Umbilical cord (tissue), 2 donors: Measurements from ENCODE around the gene TCFL5. TPM values are rescaled to one million over a fixed set of nuclear protein-coding genes. Genes with fewer than 3 reads are reported as not detected.

Experiments used
- DNase-seq: peaks from one replicate; pipeline ENCODE4 v3.0.0-alpha.2; 2015; ENCODE audit warnings: low spot score
- total RNA-seq: library from RNA; depleted of rRNA; stranded (reverse); fragments of >200 nt; gene quantifications from one replicate; pipeline ENCODE4 v1.2.3, GENCODE V29; 2014; ENCODE audit warnings: low replicate concordance; ENCODE audit not compliant: insufficient read depth

Gene TCFL5
- total RNA-seq, result 21.9 TPM

- DNase-seq, result peak; percentile 88
These were observed at the start of gene TCFL5 for GRCh38 chr20:62861726-62862336. TSS of gene TCFL5 (minus strand) at chr20:62861822. CDS start at chr20:62861670, 152 bp downstream.

- DNase-seq, result no peak
These were observed 49.3 kb upstream of the TCFL5 start for GRCh38 chr20:62910777-62911497.

DNA sequence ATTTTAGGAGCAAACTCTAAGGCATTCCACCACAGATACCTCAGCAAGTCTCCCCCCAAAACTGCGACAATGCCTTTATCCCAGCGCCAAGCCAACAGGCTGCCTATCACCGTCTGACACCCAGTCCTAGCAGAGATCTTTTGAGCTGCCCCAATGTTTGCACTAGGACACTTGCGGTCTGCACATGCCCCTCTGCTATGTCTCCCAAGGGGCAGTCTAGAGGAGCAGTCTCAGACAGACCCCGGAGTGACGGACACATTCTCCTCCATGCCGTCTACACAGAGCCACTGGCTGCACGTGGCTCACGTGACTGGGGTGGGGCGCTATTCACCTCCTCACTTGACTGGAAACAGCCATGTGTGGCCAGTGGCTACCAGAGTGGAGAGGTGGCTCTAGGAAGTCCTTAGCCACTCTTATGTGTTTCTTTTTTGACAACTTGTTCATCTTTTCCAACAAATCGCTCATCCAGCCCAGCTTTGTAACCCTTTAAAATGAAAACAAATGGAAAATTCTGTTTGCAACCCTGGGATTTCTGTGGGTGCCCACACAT lies 48.7 kb upstream of the TCFL5 start:
- DNase-seq, result no peak

DNA sequence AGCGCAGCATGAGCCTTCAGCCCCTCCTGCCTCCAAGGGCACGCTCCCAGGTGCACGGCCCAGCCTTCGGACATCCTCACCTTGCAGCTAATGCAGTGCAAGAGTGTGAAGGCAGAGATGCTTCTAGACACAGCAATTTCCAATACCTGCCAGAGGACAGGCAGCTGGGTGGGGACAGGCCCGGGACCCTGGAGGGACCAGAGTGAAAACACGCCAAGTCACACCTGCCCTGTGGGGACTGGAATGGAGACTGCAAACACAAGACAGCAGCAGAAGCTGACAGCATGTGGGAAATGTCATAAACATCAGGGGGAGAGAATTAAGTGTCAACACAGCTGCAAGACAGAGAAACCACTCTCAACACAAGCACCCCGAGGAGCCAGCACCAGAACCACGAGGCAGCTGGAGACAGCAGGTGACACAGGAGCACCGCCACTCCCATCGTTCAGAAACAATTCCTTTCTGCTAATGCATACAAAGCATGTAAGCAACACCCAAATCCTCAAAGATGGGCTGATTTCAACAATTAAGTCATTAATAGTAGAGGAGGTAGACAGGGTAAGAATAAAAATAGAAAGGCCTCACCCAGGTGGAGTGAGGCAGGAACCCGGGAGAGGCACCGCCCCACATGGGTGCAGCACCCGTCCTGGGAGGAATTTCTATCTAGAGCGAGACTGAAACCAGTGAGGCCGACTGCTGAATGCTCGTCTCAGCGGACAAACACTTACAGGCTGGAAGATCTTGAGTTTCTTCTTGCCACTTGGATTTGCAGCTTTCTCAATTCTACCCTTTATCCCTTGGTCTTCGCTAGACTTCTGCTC lies 47.6 kb upstream of the TCFL5 start:
- DNase-seq, result no peak

DNA sequence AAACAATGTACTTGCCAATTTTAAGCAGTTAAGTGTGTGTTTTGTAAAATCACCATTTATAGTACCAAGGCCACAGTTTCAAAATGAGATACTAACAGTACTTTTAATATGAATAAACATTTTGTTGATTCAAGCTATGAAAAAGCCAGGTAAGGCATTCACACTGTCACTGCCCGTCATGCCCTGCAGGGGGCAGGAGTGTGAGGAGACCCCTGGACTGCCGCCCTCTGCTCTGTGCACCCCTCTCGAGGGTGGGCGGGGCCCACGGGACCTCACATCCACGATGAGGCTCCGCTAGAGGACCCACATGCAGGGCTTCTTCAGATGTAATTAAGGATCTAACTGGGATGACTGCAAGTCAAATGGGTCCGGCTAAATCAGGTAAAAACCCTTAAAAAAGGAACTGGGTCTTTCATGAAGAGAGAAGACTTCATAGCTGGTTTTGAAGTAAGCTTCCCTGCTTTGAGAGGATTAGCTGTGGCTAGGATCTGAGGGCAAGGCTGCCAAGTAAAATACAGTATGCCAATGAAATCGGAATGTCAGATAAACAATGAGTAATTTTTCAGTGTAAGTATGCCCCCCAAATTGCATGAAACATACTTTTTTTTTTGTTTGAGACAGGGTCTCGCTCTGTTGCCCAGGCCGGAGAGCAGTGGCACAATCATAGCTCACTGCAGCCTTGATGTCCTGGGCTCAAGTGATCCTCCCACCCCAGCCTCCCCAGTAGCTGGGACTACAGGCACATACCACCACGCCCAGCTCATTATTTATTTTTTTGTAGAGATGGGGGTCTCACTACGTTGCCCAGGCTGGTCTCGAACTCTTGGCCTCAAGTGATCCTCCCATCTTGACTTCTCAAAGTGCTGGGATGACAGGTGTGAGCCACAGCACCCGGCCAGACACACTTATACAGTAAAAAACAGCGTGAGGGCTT lies 46.0 kb upstream of the TCFL5 start:
- DNase-seq, result no peak

- DNase-seq, result no peak
These were observed 45.2 kb upstream of the TCFL5 start for GRCh38 chr20:62906647-62907375.

DNA sequence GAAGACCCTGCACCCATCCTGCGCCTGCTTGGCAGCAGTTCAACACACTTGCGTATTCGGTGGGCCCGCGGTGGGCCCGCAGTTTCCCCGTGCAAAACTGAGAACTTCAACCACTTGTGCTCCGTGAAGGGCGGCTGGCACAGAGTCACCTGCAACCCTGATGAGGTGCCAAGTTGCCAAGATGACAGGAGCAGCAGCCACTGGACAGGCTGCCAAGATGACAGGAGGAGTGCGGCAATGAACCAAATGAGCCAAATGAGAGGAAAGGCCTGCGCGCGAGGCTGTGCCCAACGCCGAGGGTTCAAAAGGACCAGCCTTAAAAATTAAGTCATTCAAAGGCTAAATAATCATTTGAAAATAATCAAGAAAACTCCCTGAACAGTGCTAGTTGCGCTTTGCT lies 44.6 kb upstream of the TCFL5 start:
- no peak for DNase-seq

- DNase-seq, result no peak
These were observed 44.0 kb upstream of the TCFL5 start for GRCh38 chr20:62905536-62906117.

DNA sequence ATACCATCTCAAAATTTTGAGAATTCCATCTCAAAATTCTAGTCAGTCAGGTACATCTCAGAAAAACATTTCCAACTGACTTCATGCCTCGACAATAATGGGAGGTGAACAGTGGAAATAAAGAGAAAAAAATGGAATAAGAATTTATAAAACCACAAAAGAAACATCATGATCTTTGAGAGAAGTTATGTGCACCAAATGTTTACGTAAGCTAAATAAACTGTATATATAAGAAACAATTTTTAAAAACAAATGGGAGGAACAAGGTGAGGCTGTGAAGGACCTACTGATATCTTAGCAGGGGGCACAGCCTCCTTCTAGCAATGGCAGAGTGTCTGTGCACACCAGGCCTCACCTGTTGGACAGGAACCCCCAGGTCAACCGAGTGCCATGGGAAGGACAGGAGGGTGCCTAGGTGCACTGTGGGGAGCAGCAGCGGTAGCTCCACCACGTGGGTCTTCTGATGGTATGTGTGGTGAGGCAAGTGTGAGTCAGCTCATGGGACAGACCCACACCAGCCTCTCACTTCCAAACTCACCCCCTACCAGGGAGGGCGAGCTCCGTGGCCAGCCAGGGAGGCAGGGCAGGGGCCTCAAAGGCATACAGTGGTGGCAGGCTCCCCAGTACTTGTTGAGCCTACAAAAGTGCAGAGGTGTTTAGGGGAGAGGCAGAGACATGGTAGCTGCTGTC lies 41.4 kb upstream of the TCFL5 start:
- DNase-seq, result no peak

GRCh38 chr20:62901891-62902290 lies 40.3 kb upstream of the TCFL5 start:
- DNase-seq, result no peak

DNA sequence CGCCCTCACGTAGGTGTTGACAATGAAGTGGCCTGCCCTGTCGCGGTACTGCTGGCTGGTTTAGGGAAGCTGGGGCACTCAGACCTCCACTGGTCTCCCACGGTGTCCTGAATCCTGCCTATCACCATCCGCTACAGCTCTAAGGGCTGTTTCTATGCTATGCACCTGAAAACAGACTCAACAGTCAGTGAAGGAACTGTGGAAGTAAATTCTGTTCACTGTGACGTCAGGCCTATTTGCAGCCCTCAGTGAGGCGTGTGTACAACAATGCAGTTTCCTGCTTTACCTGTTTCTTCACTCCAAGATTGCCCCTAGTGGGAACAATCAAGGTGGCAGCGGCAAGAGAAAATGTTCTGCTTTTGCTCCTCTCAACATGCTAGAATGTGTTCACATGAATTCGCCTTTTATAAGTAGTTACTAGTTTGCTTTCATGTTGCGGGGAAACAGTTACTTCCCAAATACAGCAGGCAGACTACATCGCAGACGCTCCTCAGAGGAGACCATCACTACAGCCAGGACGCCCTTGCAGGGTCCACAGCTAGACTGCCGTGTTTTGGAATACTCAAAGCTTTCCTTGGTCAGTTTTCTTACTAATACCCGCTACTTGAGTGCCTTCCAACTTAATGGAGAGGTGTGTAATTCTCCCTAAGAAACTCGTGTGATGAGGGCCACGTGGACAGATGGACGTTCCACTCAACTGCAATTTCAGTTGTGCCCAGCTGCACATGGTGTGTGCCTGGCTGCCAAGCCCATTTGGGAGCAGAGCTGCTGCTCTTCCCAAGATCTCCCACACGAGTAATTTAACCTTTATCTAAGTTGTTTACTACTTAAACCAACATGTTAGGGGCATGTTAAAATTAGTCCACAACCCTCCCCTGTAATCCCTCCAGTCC lies 39.3 kb upstream of the TCFL5 start:
- peak; percentile 61 for DNase-seq

DNA sequence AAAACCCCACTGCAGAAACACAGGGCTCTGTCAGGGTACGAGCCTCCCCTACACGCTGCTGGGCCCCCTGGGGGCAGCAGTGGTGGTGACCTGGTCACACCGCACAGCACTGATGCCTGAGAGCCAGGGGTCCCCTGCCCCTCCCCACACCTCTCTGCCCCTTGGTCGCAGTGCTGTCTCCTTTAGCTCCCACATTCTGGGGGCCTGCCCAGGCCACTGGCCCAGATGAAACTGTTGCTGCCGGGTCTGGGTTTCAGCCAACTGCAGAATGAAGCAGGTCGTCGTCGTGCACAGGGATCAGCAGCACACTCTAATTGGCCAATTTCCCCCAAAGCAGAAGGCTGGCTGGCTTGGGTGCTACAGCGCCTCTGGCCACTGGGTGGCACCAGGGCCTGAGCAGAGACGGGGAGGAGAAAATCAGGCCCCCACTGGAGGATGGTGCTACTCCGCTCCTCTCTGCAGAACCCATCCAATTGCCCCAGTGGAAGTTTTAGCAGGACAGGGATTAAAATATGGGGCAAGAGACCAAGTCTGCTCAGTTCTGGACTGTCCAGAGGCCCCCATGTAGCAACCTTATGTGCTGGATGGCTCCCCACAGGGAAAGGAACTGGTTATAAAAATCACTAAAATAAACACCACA lies 38.5 kb upstream of the TCFL5 start:
- peak; percentile 79 for DNase-seq

DNA sequence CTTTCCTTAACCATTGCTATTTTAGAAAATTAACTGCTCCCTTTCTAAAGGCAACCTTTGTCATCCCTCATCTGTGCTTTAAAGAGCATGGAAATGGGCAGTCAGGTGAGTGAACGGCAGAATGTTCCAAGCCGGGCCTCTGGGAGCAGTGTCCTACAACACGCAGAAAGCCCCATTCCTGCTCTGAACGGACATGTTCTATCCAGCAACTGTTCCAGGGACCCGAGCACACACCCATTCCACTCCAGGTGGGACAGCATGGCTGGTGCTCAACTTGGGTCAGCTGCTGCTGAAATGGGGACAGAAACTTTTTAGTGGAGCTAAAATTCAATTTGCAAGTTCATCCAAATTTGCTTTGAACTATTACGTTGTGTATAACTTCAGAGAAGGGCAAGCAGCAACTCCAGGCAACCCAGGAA lies 38.0 kb upstream of the TCFL5 start:
- DNase-seq, result no peak

GRCh38 chr20:62898970-62899632 lies 37.5 kb upstream of the TCFL5 start:
- DNase-seq, result no peak

DNA sequence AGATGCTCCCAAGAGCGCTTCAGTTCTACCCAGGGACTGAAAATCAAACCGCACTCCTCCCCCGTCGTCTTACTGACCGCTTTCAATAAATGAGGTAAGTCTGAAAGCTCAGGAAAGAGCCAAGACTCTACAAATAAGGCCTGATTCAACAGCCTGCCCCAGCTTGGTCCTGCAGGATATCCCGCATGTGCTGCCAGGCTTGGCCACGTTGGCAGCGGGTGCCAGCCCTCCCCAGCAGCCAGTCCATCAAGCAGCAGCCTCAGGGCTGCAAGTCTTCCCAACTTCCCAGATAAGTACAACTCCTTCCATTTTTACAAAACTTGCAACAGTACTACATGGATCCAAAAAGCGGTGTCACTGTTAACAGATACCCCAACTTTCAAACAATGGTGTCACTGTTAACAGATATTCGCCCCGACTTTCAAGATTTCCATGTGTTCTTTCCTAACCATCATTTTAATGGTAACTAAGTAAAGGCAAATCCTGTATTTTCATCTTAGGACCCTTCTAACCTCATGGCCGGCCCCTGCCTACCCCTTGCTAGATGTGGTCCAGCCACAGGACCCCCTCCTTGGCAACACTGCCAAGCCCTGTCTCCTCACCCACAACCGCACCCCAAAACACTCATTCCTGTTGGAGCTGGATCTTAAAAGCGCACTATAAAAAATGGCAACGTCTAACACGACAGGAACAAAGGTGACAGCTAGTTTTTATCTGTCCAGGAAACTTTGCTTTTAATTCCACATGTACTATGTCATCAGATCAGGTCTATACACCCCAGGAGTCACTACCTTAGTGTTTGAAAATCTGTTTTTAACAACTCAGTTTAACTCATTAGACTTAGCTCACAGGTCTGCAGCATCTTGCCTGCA lies 36.7 kb upstream of the TCFL5 start:
- no peak for DNase-seq

GRCh38 chr20:62897666-62898065 lies 36.0 kb upstream of the TCFL5 start:
- no peak for DNase-seq
